NCI-H2107 treated with DMSO at 0.1 percent for 48 hours (cell line): ENCODE measurements around the gene TRIP6.
A peak's percentile ranks its signal among the peaks of the same experiment; 100 is the strongest.
"Not testable (repeated sequence)": the region's sequence is repeated elsewhere in the genome, so short reads cannot be mapped to it uniquely, and the experiment has no call there.

ENCODE experiments used
- DNase-seq: peaks from one replicate; lab custom pipeline; 2025; ENCODE audit not compliant: unreplicated experiment; lab: John Stamatoyannopoulos, UW

TRIP6 gene

GRCh38 chr7:100837099-100837836 lies 29.9 kb upstream of the TRIP6 start:
- DNase-seq = peak; percentile 71

GRCh38 chr7:100839361-100839760 lies 27.8 kb upstream of the TRIP6 start:
- DNase-seq = no peak

- no peak for DNase-seq
Observed at GRCh38 chr7:100840470-100841100, 26.6 kb upstream of the TRIP6 start.

GRCh38 chr7:100847360-100847759 lies 19.8 kb upstream of the TRIP6 start:
- no peak for DNase-seq

GRCh38 chr7:100852048-100852872 lies 14.9 kb upstream of the TRIP6 start, which contains the start of gene SLC12A9:
Gene SLC12A9 (plus strand): TSS chr7:100852713. CDS start chr7:100854198, 1,485 bp downstream.
- peak; percentile 64 for DNase-seq

GRCh38 chr7:100854146-100854895 lies 12.9 kb upstream of the TRIP6 start:
- no peak for DNase-seq

GRCh38 chr7:100854899-100855298 lies 12.3 kb upstream of the TRIP6 start:
- not testable (repeated sequence) for DNase-seq

- DNase-seq = no peak
Observed at GRCh38 chr7:100855515-100855914, 11.7 kb upstream of the TRIP6 start.

GRCh38 chr7:100856871-100857282 lies 10.3 kb upstream of the TRIP6 start:
- DNase-seq = no peak

GRCh38 chr7:100859856-100860255 lies 7.3 kb upstream of the TRIP6 start:
- no peak for DNase-seq

GRCh38 chr7:100860702-100861615 lies 6.2 kb upstream of the TRIP6 start:
- no peak for DNase-seq

- no peak for DNase-seq
Observed at GRCh38 chr7:100861616-100861985, 5.6 kb upstream of the TRIP6 start.

- no peak for DNase-seq
Observed at GRCh38 chr7:100863406-100863950, 3.7 kb upstream of the TRIP6 start.

GRCh38 chr7:100864263-100864845 lies 2.8 kb upstream of the TRIP6 start:
- no peak for DNase-seq

GRCh38 chr7:100865372-100865911 lies 1.7 kb upstream of the TRIP6 start:
- no peak for DNase-seq

- DNase-seq = no peak
Observed at GRCh38 chr7:100865938-100866728, 1.1 kb upstream of the TRIP6 start.

- DNase-seq = no peak
Observed at GRCh38 chr7:100866729-100867039, 503 bp upstream of the TRIP6 start.

- no peak for DNase-seq
Observed at GRCh38 chr7:100867776-100868485, 744 bp downstream of the TRIP6 start.
